K562 (cell line): ENCODE results near the gene CPB1. TPM values are rescaled to one million over a fixed set of nuclear protein-coding genes. Genes with fewer than 3 reads are reported as not detected.

Source experiments
- ATAC-seq: fragments of 200-7000 bp; cut with Tn5 transposase; 3 replicates; pipeline ENCODE4 v1.9.1; 2020; ENCODE audit warnings: moderate library complexity
- BruUV-seq: library from RNA; stranded (reverse); fragments of 400-500 nt; replicated peaks from 2 replicates; lab custom pipeline; 2021; lab: Mats Ljungman, UMichigan
- CTCF ChIA-PET: fragments of 300-600 bp; formaldehyde crosslinking; extraction: SDS; loops from one replicate; lab custom pipeline; 2021; ENCODE audit warnings: low intra/inter-chr PET ratio; lab: Yijun Ruan, JAX
- POLR2A ChIA-PET: fragments of 300-600, 350-650 bp; sonication (Branson Sonifier 250); formaldehyde crosslinking; extraction: SDS; loops from one replicate; lab custom pipeline; 2021; ENCODE audit warnings: antibody characterized with exemption, inconsistent platforms; lab: Yijun Ruan, JAX
- DNase-seq, 4 experiments: peaks; one replicate each; pipeline versions ENCODE4 v3.0.0 to v3.0.0-alpha.2; 2011 to 2018; ENCODE audit warnings: low spot score in 3 of 4, mixed read lengths in 3 of 4; ENCODE audit errors: extremely low read depth in 1 of 4
- FAIRE-seq: peaks from 2 replicates; lab custom pipeline; 2011; peaks lifted over from hg19 to GRCh38; lab: Jason Lieb, UNC
- H2AFZ ChIP-seq: 2 replicates; pipeline ENCODE4 v1.6.0; 2011; ENCODE audit warnings: low read depth, low read length, control low read depth, inconsistent platforms
- H3K27ac ChIP-seq: fragments of 200-600 bp; 3 replicates; pipeline ENCODE4 v1.8.0; 2011; ENCODE audit warnings: low read depth, mild to moderate bottlenecking, control low read depth, inconsistent platforms, low read length, moderate library complexity, mixed read lengths; ENCODE audit errors: extremely low read depth
- H3K27me3 ChIP-seq, 2 experiments: fragments of 300-600 bp in 1 of 2; 2 replicates in 1 of 2; 3 replicates in 1 of 2; pipeline versions ENCODE4 v1.6.0 to v1.8.0; 2011; ENCODE audit warnings: inconsistent platforms in 2 of 2, low read length in 2 of 2, mild to moderate bottlenecking in 1 of 2, mixed read lengths in 1 of 2, moderate library complexity in 1 of 2; ENCODE audit not compliant: control insufficient read depth in 2 of 2, insufficient read depth in 2 of 2
- H3K36me3 ChIP-seq: fragments of 300-600 bp; 3 replicates; pipeline ENCODE4 v1.8.0; 2011; ENCODE audit warnings: mild to moderate bottlenecking, low read length, inconsistent platforms; ENCODE audit not compliant: control insufficient read depth, insufficient read depth
- H3K4me1 ChIP-seq, 2 experiments: fragments of 200-600 bp in 1 of 2; replicated peaks in 1 of 2; 2 replicates in 1 of 2; 3 replicates in 1 of 2; pipeline versions ENCODE4 v1.5.1 to v1.8.0; 2011; ENCODE audit warnings: inconsistent platforms in 2 of 2, low read length in 2 of 2, mild to moderate bottlenecking in 1 of 2, mixed read lengths in 1 of 2, moderate library complexity in 1 of 2; ENCODE audit not compliant: control insufficient read depth in 2 of 2, insufficient read depth in 2 of 2
- H3K4me2 ChIP-seq: 2 replicates; pipeline ENCODE4 v1.6.1; 2011; ENCODE audit warnings: low read length, control low read depth, inconsistent platforms, mixed read lengths; ENCODE audit not compliant: insufficient read depth
- H3K4me3 ChIP-seq: fragments of 200-600 bp; sonication (generic), shearing (Covaris generic); 2 replicates; pipeline ENCODE4 v1.5.1; 2016; ENCODE audit warnings: control low read depth, inconsistent platforms
- H3K79me2 ChIP-seq: fragments of 200-600 bp; 3 replicates; pipeline ENCODE4 v1.8.0; 2011; ENCODE audit warnings: low read length, inconsistent platforms; ENCODE audit not compliant: control insufficient read depth, insufficient read depth
- H3K9ac ChIP-seq, 2 experiments: 2 replicates each; pipeline versions ENCODE4 v1.6.0 to v1.6.1; 2011; ENCODE audit warnings: low read depth in 2 of 2, low read length in 2 of 2, control low read depth in 1 of 2, inconsistent platforms in 1 of 2, mild to moderate bottlenecking in 1 of 2, mixed read lengths in 1 of 2; ENCODE audit not compliant: insufficient read depth in 1 of 2
- H3K9me1 ChIP-seq: one replicate; pipeline ENCODE4 v1.6.0; 2011; ENCODE audit warnings: inconsistent platforms, mild to moderate bottlenecking, low read length, moderate library complexity; ENCODE audit not compliant: control insufficient read depth, insufficient read depth
- H3K9me3 ChIP-seq: replicated peaks from 2 replicates; pipeline ENCODE4 v1.5.1; 2011; ENCODE audit warnings: low read depth, low read length, inconsistent platforms; ENCODE audit not compliant: control insufficient read depth, insufficient read depth
- H4K20me1 ChIP-seq: replicated peaks from 2 replicates; pipeline ENCODE4 v1.6.1; 2011; ENCODE audit warnings: low read length, inconsistent platforms, mixed read lengths; ENCODE audit not compliant: control insufficient read depth, insufficient read depth
- ARID2 ChIP-seq: fragments of 450-650 bp; IDR thresholded peaks from 2 replicates; pipeline ENCODE4 v1.6.1; 2017; ENCODE audit warnings: antibody characterized with exemption, mild to moderate bottlenecking
- ARNT ChIP-seq, 2 experiments: fragments of 450-650 bp; IDR thresholded peaks; 2 replicates each; pipeline ENCODE4 v1.6.1; 2016; ENCODE audit warnings: mild to moderate bottlenecking in 1 of 2
- GABPB1 ChIP-seq: sonication (generic); formaldehyde crosslinking; IDR thresholded peaks from 2 replicates; pipeline ENCODE4 v1.8.0; 2022; ENCODE audit warnings: mild to moderate bottlenecking, missing genetic modification reagents
- HNRNPH1 ChIP-seq: fragments of 200-400 bp; formaldehyde crosslinking; optimal IDR thresholded peaks from 2 replicates; pipeline ENCODE3; 2017; ENCODE audit warnings: low read depth, mild to moderate bottlenecking, low read length, moderate library complexity
- HNRNPL ChIP-seq: fragments of 200-400 bp; formaldehyde crosslinking; IDR thresholded peaks from 2 replicates; pipeline ENCODE4 v1.6.1; 2017; ENCODE audit warnings: low read depth, mild to moderate bottlenecking, low read length
- MAFG ChIP-seq: fragments of 450-650 bp; conservative IDR thresholded peaks from 2 replicates; pipeline ENCODE4 v1.6.1; 2016; ENCODE audit warnings: missing genetic modification characterization, missing compliant biosample characterization
- MLX ChIP-seq, 2 experiments: fragments of 450-650 bp in 1 of 2; sonication (generic) in 1 of 2; formaldehyde crosslinking; conservative IDR thresholded peaks; 2 replicates each; pipeline versions ENCODE4 v1.4.0 to v1.8.1; 2020 to 2022; ENCODE audit warnings: mild to moderate bottlenecking in 1 of 2, missing genetic modification reagents in 1 of 2
- NR1H2 ChIP-seq: sonication (generic); formaldehyde crosslinking; IDR thresholded peaks from 2 replicates; pipeline ENCODE4 v1.4.0; 2020; ENCODE audit warnings: mild to moderate bottlenecking, missing genetic modification reagents
- PYGO2 ChIP-seq: fragments of 450-650 bp; IDR thresholded peaks from 2 replicates; pipeline ENCODE4 v1.6.1; 2016; ENCODE audit warnings: mild to moderate bottlenecking, missing genetic modification characterization, moderate library complexity, missing compliant biosample characterization
- RBM14 ChIP-seq: fragments of 200-400 bp; formaldehyde crosslinking; IDR thresholded peaks from 2 replicates; pipeline ENCODE4 v1.6.1; 2018; ENCODE audit warnings: low read depth, mild to moderate bottlenecking, low read length, moderate library complexity, borderline replicate concordance; ENCODE audit not compliant: insufficient read depth
- SMAD2 ChIP-seq: fragments of 150-350 bp; IDR thresholded peaks from 2 replicates; pipeline ENCODE4 v1.6.1; 2014; ENCODE audit warnings: low read depth, mild to moderate bottlenecking, low read length
- TCF7 ChIP-seq: sonication (generic); IDR thresholded peaks from 2 replicates; pipeline ENCODE4 v1.6.1; 2016; ENCODE audit warnings: antibody characterized with exemption, borderline replicate concordance
- U2AF2 ChIP-seq: fragments of 200-400 bp; formaldehyde crosslinking; optimal IDR thresholded peaks from 2 replicates; pipeline ENCODE3; 2017; ENCODE audit warnings: low read depth, mild to moderate bottlenecking, low read length
- ZNF133 ChIP-seq: fragments of 250-450 bp; sonication (Bioruptor Pico); IDR thresholded peaks from 2 replicates; pipeline ENCODE4 v1.4.0; 2020; ENCODE audit warnings: mild to moderate bottlenecking
- ZNF253 ChIP-seq: fragments of 250-450 bp; sonication (Bioruptor Pico); conservative IDR thresholded peaks from 2 replicates; pipeline ENCODE4 v1.6.1; 2021; ENCODE audit warnings: mild to moderate bottlenecking
- ZNF3 ChIP-seq: fragments of 250-450 bp; sonication (Bioruptor Pico); IDR thresholded peaks from 2 replicates; pipeline ENCODE4 v1.5.0; 2021; ENCODE audit warnings: mild to moderate bottlenecking, moderate library complexity
- ZNF398 ChIP-seq: fragments of 250-450 bp; sonication (Bioruptor Pico); IDR thresholded peaks from 2 replicates; pipeline ENCODE4 v1.8.0; 2021; ENCODE audit warnings: moderate library complexity, mild to moderate bottlenecking, inconsistent platforms
- WGBS: fragments of 100-300 bp; shearing (Covaris generic); methylation state at CpG from one replicate; pipeline ENCODE4 v1.1.6; 2016; ENCODE audit warnings: low coverage, mixed read lengths; ENCODE audit not compliant: insufficient coverage; ENCODE audit errors: missing lambda C conversion rate; 5-methylcytosine and 5-hydroxymethylcytosine counted together
- in situ Hi-C: fragments of 300-500 bp; cut with MboI; formaldehyde crosslinking; loops from 4 replicates; pipeline ENCODE4 v1.15.0; 2018; ENCODE audit warnings: inconsistent platforms, mixed read lengths
- intact Hi-C: fragments of 100-400 bp; cut with micrococcal nuclease; formaldehyde crosslinking; loops from 2 replicates; pipeline ENCODE4 v1.14.2; 2022
- polyA plus RNA-seq, 8 experiments: library from polyadenylated mRNA; depleted of rRNA in 4 of 8; stranded (reverse) in 5 of 8; unstranded in 3 of 8; fragments of >200 nt; fragmentation: Nextera tagmentation in 2 of 8; fragmentation: Illumina TruSeq in 1 of 8; extraction: Ambion mirVana in 2 of 8; extraction: Trizol in 1 of 8; gene quantifications; 2 replicates each; pipeline versions ENCODE4 v1.2.1 to v1.2.3, GENCODE V29; 2011 to 2014; ENCODE audit warnings: inconsistent platforms in 1 of 8, missing spikeins in 1 of 8
- total RNA-seq, 7 experiments: library from RNA; depleted of rRNA in 6 of 7; stranded (reverse); fragments of >200 nt in 6 of 7; fragmentation: Illumina TruSeq in 2 of 7; extraction: Trizol in 2 of 7; gene quantifications; 2 replicates each; pipeline versions ENCODE4 v1.2.1 to v1.2.3, GENCODE V29; 2011 to 2021; ENCODE audit warnings: low replicate concordance in 1 of 7

The CPB1 gene
- total and polyA plus RNA-seq, 9 of the 15 experiments (the other 6 are each of a cell fraction or from before 2014, with no cell fraction given): 3.7 TPM; not detected in 8

GRCh38 chr3:148865049-148865448 lies 37.4 kb downstream of the CPB1 start, which contains the start of gene CPA3:
Gene CPA3, plus strand, starts transcription at chr3:148865296. Its CDS starts 12 bp downstream, at chr3:148865308.
- FAIRE-seq: no peak
- Histone ChIP-seq H3K36me3 (no peaks in the 10 kb centered on the region), H3K27me3 (no peaks in the 10 kb centered on the region), H3K9ac (no peak within 1 kb of the TSS), H3K4me2 (no peak within 1 kb of the TSS), H3K79me2 (no peaks in the 10 kb centered on the region), H2AFZ (no peak within 1 kb of the TSS), H3K9me1 (no peaks in the 10 kb centered on the region), H3K9me3 (no peaks in the 10 kb centered on the region), H3K27ac (no peak within 1 kb of the TSS), H3K4me1 (no peaks in the 10 kb centered on the region), H4K20me1 (no peaks in the 10 kb centered on the region), H3K4me3 (no peak within 1 kb of the TSS)
- no peak for ATAC-seq
- CTCF ChIA-PET: no interaction called here
- POLR2A ChIA-PET: no interaction called here
- no peak for DNase-seq
- WGBS: 0% methylated on average over 1 of the region's 1 CpG
- intact Hi-C loops: loop anchor here (10.0 kb wide), 1 partner anchor 260 kb away; the partner anchor contains the start of gene HPS3
- no TSS peak for BruUV-seq
- in situ Hi-C loops: no loop called here
- TF ChIP-seq SMAD2 (no peak), ZNF3 (CRISPR knock-in tag) (no peak), HNRNPL (no peak), MLX (CRISPR knock-in tag; conservative IDR thresholded peaks at IDR 0.05) (no peak), ZNF253 (CRISPR knock-in tag) (no peak), U2AF2 (no peak), ZNF398 (CRISPR knock-in tag) (no peak), PYGO2 (tag) (no peak), ARID2 (no peak), RBM14 (no peak), ARNT (IDR thresholded peaks at IDR 0.05) (no peak), NR1H2 (CRISPR knock-in tag) (no peak), ZNF133 (CRISPR knock-in tag) (no peak), TCF7 (no peak), MAFG (tag) (no peak), HNRNPH1 (no peak), GABPB1 (CRISPR knock-in tag) (no peak)
